Tibial artery (tissue), 4 donors: ENCODE results near the gene GBF1.
A peak's percentile ranks its signal among the peaks of the same experiment; 100 is the strongest.

Experiments used
- DNase-seq, 2 donors: peaks; one replicate each; pipeline ENCODE4 v3.0.0-alpha.2; 2019
- H3K27ac ChIP-seq, 2 donors: fragments of 200-600 bp; sonication (generic) in 1 of 2; 1 replicate in 1 of 2; 2 replicates in 1 of 2; pipeline ENCODE4 v1.5.1; 2018 to 2019; ENCODE audit warnings: mild to moderate bottlenecking in 1 of 2
- H3K27me3 ChIP-seq, 2 donors: fragments of 200-600 bp; sonication (generic) in 1 of 2; one replicate each; pipeline versions ENCODE4 v1.5.1 to v1.6.0; 2016 to 2019
- H3K36me3 ChIP-seq, 3 donors: fragments of 200-600 bp; sonication (generic) in 2 of 3; one replicate each; pipeline ENCODE4 v1.5.1; 2016 to 2019; ENCODE audit warnings: mild to moderate bottlenecking in 2 of 3
- H3K4me1 ChIP-seq, 4 donors: fragments of 200-600 bp; sonication (generic) in 2 of 4; 1 replicate in 3 of 4; 2 replicates in 1 of 4; pipeline ENCODE4 v1.5.1; 2016 to 2019
- H3K4me3 ChIP-seq, 2 donors: fragments of 200-600 bp; sonication (generic) in 1 of 2; 1 replicate in 1 of 2; 2 replicates in 1 of 2; pipeline ENCODE4 v1.5.1; 2018 to 2019; ENCODE audit warnings: mild to moderate bottlenecking in 2 of 2
- H3K9me3 ChIP-seq, 3 donors: fragments of 200-600 bp; sonication (generic) in 1 of 3; one replicate each; pipeline ENCODE4 v1.5.1; 2016 to 2019
- intact Hi-C: fragments of 100-400 bp; cut with DNase I; formaldehyde crosslinking; loops from one replicate; pipeline ENCODE4 v1.15.0; 2023; ENCODE audit warnings: low total_unique reads
- TF ChIP-seq, protein P1 (sequence below), 2 experiments: fragments of 200-600 bp in 1 of 2; fragments of 450-650 bp in 1 of 2; IDR thresholded peaks; one replicate each; pipeline ENCODE4 v1.5.1; 2017 to 2019; ENCODE audit warnings: antibody characterized with exemption in 2 of 2, mild to moderate bottlenecking in 1 of 2, moderate library complexity in 1 of 2

GBF1 gene

DNA sequence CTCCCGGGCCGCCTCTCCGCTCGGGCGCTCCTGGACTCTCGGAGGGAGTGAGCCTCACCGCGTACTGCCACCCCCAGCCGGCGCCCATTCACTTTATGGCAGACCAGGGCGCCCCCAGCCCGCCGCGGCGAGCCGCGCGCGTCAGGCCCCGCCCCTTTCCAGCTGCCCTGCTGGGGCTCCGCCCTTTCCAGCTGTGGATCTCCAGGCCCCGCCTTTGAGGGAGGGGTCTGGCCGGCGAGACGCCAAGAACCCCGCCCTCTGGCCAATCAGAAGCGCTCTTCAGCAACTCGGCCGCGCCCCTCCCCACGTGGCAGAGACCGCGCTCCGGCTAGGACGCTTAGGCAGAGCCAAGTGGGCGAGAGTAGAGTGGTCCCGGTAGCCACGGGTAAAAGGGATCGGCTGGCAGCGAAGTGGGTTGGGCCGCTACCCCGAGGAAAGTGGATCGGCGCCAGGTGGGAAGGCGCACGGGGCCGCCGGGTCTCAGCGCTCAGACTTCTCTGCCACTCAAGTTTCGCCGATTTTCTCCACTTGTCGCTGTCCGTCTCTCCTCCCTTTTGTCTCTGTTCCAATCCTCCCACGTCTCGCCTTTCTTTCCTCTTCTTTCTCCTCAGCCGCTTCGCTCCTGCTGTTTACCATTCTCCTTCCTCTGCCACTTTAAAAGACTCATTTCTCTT lies 3.8 kb upstream of the GBF1 start, which contains the start of gene PITX3:
PITX3 (minus strand) TSS at position 69 of the 674 bp plus-strand sequence. CDS start 9,432 bp downstream, outside the sequence.
- H3K27me3 ChIP-seq, result no peaks in the 10 kb centered on the region
- peak within 1 kb of the TSS; percentile 55 to 64 for H3K4me3 ChIP-seq
- intact Hi-C loops, result no loop called here
- no peaks in the 10 kb centered on the region for H3K9me3 ChIP-seq
- peaks cover 0 to 37% (median 26%) of the 10 kb centered on the region in 4 donors for H3K4me1 ChIP-seq
- H3K27ac ChIP-seq, result peak within 1 kb of the TSS; percentile 11 to 12
- TF ChIP-seq, protein P1, sequence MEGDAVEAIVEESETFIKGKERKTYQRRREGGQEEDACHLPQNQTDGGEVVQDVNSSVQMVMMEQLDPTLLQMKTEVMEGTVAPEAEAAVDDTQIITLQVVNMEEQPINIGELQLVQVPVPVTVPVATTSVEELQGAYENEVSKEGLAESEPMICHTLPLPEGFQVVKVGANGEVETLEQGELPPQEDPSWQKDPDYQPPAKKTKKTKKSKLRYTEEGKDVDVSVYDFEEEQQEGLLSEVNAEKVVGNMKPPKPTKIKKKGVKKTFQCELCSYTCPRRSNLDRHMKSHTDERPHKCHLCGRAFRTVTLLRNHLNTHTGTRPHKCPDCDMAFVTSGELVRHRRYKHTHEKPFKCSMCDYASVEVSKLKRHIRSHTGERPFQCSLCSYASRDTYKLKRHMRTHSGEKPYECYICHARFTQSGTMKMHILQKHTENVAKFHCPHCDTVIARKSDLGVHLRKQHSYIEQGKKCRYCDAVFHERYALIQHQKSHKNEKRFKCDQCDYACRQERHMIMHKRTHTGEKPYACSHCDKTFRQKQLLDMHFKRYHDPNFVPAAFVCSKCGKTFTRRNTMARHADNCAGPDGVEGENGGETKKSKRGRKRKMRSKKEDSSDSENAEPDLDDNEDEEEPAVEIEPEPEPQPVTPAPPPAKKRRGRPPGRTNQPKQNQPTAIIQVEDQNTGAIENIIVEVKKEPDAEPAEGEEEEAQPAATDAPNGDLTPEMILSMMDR (IDR thresholded peaks at IDR 0.05), result no peak
- no peaks in the 10 kb centered on the region for H3K36me3 ChIP-seq
- peak; percentile 92 to 93 for DNase-seq

GRCh38 chr10:102242118-102242485 lies 3.2 kb upstream of the GBF1 start:
- H3K9me3 ChIP-seq, result no peaks in the 10 kb centered on the region
- peak overlapping the region; percentile 55 to 64 for H3K4me3 ChIP-seq
- H3K4me1 ChIP-seq, result peaks cover 0 to 43% (median 31%) of the 10 kb centered on the region in 4 donors
- no peak for DNase-seq
- H3K36me3 ChIP-seq, result no peaks in the 10 kb centered on the region
- no peaks in the 10 kb centered on the region for H3K27me3 ChIP-seq
- intact Hi-C loops, result no loop called here
- TF ChIP-seq, protein P1 (IDR thresholded peaks at IDR 0.05), result no peak
- peak overlapping the region; percentile 11 to 12 for H3K27ac ChIP-seq

DNA sequence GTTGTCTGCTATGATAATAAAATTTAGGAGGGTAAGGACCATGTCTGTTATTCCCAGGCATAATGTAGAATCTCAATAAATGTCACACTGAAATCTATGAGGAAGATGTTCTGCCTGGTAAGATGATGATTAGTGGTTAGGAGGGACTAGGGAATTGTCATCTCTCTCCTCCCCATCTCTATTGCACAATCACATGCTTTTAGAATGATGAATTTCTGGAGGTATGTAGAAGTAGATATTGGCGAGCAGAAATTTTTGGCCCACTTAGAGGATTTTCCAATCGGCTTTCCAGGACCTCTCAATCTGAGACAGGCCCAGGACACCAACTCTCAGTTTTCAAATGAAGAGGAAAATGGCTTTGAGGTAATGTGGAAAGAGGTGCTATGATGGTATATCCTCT lies 2.0 kb upstream of the GBF1 start:
- no peaks in the 10 kb centered on the region for H3K27me3 ChIP-seq
- no peak for DNase-seq
- no peak overlapping the region for H3K27ac ChIP-seq
- peaks cover 0 to 55% (median 42%) of the 10 kb centered on the region in 4 donors for H3K4me1 ChIP-seq
- H3K4me3 ChIP-seq, result no peak overlapping the region
- H3K36me3 ChIP-seq, result no peaks in the 10 kb centered on the region
- intact Hi-C loops, result no loop called here
- TF ChIP-seq, protein P1 (IDR thresholded peaks at IDR 0.05), result no peak
- no peaks in the 10 kb centered on the region for H3K9me3 ChIP-seq

DNA sequence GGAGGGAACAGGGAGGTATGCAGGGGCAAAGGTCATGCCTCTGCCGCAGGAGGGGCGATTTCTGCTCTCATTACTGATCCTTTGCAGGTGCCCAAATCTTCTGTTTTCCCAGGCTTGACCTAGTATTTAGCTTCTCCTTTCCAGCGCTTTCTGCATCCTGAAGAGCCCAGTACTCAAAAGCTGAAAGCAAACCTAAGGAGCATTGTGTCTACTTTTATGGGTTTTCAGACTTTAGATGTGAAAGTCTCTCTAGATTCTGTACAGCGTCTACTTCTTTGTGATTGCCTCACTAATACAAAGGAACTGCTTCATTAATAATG lies 560 bp downstream of the GBF1 start:
- Histone ChIP-seq H3K27me3 (no peaks in the 10 kb centered on the region), H3K9me3 (no peaks in the 10 kb centered on the region), H3K27ac (peak overlapping the region; percentile 84 to 93), H3K36me3 (no peaks in the 10 kb centered on the region), H3K4me1 (peaks cover 0 to 61% (median 38%) of the 10 kb centered on the region in 4 donors), H3K4me3 (peak overlapping the region; percentile 69 to 87)
- TF ChIP-seq, protein P1 (IDR thresholded peaks at IDR 0.05), result no peak
- DNase-seq, result no peak
- intact Hi-C loops, result no loop called here

DNA sequence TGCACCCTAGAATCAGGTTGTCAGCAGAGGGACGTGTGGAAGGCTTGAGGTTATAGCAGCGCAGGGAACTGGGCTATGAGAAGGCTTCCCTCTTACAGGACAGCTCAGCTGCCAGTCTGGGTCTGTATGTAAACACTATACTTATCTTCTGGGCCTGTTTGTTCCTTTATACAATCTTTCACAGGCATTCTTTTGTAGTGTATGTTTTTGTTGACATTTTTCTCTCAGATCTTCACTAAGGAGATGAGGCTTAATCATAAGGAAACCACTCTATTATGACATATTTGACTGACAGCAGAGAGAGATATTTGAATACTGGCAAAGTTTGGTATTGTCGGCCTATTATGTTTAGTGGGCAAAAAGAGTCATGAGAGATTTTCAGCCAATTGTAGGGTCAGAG lies 929 bp downstream of the GBF1 start:
- H3K27ac ChIP-seq, result peak overlapping the region; percentile 84 to 93
- DNase-seq, result no peak
- no peaks in the 10 kb centered on the region for H3K9me3 ChIP-seq
- peaks cover 0 to 57% (median 36%) of the 10 kb centered on the region in 4 donors for H3K4me1 ChIP-seq
- H3K36me3 ChIP-seq, result no peaks in the 10 kb centered on the region
- TF ChIP-seq, protein P1 (IDR thresholded peaks at IDR 0.05), result no peak
- H3K27me3 ChIP-seq, result no peaks in the 10 kb centered on the region
- H3K4me3 ChIP-seq, result peak overlapping the region; percentile 69 to 87
- intact Hi-C loops, result no loop called here
